ENCODE results near the gene CYB5A.
"Not testable (repeated sequence)": the region's sequence is repeated elsewhere in the genome, so short reads cannot be mapped to it uniquely, and the experiment has no call there.

Gene CYB5A

GRCh38 chr18:74291771-74292540, at the start of gene CYB5A:
Gene CYB5A, minus strand, starts transcription at chr18:74291963. Its CDS starts 88 bp downstream, at chr18:74291875.
- DNase-seq = peak; percentile 98 to 99

DNA sequence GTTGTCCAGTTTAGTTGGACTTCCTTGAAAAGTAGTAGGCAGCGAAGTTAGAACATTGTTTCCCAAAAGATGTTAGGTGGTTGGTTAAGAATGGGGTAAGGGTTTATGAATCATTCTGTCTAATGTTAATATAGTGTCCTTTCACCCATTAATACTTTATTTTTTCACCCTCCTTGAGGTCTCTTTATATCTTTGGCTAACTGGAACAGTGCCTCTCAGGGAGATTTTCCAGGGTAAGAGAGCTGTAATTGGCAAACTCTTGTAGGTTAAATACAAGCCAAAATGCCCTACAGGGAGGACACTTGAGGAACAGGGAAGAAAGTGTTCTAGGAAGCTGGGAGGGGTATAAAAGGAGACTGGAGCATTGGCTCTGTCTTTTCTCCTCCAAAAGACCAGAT, 46.1 kb upstream of the CYB5A start:
- DNase-seq = no peak

DNA sequence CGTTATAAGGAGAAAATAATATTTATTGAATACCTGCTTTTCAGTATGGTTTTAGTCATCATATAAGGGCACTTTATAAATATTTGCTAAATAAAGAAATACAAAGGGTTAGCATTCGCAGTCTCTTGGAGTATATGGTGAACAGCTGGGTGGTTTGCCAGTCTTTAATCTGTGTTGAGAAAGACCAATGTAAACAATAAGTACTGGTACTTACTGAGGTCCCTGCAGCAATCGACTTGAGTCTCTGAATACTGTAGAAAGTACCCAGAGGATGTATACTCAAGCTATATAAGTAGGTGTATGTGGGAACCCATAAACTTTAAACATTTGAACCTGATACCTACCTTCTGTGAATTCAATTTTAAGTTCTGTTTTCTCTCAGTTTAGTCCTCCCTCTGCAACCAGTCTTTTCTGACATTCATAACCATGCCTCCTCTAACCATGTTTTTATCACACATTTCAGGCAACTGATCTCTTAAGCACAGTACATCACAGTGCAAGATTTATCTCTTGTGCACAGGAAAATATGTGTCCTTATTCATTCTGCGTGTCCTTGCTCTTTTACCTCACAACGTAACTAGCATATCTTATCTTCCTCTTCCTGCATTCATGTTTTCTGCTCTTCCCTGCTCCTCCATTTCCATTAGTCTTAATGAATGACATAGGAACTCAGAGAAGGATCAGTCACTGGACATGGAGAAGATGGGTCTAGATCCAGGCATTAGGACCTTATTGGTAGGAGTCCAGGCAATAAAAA, 45.6 kb upstream of the CYB5A start:
- no peak for DNase-seq

- no peak for DNase-seq
These were observed 44.9 kb upstream of the CYB5A start for GRCh38 chr18:74336656-74337055.

DNA sequence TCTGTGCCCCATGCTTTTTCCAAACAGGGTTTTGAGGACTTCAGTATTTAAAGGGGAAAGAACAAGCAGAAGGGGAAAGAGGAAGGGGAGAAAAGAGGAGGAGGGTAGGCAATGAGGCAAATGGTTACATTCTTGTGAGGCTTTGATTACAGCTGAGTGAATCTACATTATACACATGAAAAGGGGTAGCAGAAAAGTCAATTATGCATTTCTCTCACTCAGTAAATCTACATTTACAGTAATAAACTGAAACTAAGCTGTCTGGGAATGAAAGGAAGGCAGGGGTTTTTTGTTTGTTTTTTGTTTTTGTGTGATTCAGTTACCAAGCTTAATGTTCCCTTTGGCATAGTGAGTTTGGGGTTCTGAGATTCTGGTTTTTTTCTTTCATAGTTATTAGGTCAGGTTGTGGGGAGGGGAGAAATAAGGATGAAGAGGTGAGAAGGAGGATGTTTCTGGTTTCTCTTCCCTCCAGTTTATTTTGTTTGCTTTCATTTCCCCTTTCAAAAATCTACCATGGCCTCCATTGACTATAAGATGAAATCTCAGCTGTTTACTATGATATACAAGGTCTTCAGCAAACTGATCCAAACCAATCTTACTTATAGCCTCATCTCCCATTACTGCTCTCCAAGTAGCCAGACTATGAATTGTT, 42.6 kb upstream of the CYB5A start:
- no peak for DNase-seq

GRCh38 chr18:74333091-74333490, 41.3 kb upstream of the CYB5A start:
- DNase-seq = no peak

DNA sequence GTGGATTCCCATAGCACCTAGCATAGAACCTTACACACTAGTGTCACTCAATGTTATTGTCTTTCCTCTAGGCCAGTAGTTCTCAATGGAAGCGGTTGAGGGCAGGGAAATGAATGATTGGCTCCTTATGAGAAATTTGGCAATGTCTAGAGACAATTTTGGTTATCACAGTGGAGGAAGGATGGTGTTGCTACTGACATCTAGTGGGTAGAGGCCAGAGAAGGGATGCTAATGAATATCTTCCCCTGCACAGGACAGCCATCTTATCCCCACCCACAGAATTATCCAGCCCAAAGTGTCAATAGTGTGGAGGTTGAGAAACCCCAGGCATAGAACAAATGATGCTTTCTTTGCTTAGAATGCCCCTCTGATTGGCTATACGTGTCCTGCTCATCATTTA, 39.6 kb upstream of the CYB5A start:
- DNase-seq = no peak

- no peak for DNase-seq
These were observed 38.0 kb upstream of the CYB5A start for GRCh38 chr18:74329688-74330205.

- DNase-seq = no peak
These were observed 36.4 kb upstream of the CYB5A start for GRCh38 chr18:74328206-74328605.

DNA sequence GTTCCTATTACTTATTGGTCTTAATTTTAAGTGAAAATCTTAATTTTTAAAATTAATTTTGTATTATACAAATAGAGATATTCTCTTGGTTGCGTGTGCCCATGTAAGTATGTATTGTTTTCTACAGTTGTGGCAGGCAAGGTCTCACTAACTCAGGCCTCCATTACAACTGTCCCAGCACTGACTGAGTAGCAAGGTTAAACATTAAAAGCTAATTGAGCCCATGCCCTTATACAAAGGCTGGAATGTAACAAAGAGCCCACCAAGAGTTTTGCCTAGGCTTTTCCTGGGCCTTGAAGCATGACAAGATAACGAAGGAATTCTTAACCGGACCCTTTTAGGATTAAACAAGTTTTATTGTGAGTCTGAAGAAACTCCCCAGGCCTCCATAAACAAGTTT, 35.0 kb upstream of the CYB5A start:
- DNase-seq = not testable (repeated sequence)

DNA sequence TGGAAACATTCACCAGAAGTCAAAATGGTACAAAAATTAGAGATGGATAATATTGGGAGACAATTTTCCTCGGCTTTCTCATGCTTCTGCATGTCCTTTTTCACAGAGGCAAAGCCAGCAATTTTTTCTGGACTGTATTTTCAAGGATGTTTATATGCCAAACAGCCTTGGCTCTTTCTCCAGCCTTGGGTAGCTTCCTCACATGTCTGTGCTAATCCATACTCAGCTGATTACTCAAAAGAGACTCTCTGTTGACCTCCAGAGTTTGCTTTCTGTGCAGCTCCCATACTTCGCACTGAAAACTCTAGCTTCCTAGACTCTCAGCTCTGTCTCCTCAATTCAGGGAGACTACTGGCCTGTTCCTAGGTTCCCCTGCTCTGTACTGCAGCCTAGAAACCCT, 34.5 kb upstream of the CYB5A start:
- DNase-seq = no peak

DNA sequence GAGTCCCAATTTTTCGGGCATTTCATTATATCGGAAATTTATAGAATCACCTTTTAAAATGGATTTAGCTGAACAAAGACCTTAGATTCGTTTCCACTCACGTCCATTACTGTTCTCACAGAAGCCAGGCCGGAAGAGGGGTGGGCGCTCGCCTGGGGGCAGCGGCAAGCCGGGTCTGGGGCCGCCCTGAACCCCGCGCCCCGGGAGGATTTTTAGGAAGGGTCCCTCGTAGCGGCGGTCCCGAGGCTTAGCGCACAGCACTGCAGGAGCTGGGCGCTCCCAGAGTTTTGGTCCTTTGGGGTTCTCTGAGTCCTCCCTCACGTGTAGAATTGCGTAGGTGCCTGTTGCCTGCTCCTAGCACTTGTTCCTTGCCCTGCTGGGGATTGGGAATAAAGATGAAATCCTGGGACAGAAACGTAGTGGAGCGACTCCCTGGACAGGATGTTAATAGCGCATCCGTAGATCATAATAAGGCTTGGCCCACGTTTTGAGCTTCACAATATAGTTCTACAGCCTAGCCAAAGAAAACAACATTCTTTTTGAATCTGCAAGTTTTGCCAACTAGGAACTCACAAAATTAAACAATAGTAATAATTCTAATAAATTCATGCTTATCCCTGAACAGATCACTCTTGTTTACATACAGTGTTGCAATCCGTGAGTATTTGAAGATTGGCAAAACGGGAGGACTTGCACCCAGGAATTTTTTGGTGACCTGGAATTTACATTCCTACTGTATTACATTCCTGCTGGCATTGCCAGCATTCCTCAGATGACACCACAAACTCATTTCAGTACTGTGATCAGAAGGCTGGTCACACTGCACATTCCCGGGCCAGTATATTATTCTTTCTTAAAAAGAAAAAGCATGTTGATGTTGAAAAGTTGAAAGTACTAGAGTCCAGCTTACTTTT, 24.8 kb upstream of the CYB5A start:
- DNase-seq = no peak

- no peak for DNase-seq
These were observed 23.9 kb upstream of the CYB5A start, which contains the start of gene C18orf63 for GRCh38 chr18:74315464-74316256. Gene C18orf63, plus strand, starts transcription at chr18:74315839. Its CDS starts 2,027 bp downstream, at chr18:74317866.

- no peak for DNase-seq
These were observed 23.1 kb upstream of the CYB5A start for GRCh38 chr18:74314759-74315463.

DNA sequence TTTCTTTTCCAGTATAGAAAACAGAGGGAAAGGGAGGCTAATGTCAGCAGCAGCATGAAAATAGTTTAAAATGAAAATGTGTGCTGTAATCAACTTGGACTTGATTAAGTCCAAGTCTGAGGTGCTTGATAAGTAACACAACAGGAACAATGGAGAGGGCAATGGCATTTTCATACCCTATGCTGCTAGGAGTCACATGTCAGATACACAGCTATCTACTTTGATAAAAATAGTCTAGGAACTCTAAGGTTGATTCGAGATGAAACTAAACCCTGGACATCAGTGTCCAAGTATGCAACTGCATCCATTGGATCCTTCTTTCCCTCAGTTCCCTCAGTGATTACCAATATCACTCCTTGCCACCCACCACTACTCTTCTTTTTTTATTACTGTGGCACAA, 19.2 kb upstream of the CYB5A start:
- no peak for DNase-seq

DNA sequence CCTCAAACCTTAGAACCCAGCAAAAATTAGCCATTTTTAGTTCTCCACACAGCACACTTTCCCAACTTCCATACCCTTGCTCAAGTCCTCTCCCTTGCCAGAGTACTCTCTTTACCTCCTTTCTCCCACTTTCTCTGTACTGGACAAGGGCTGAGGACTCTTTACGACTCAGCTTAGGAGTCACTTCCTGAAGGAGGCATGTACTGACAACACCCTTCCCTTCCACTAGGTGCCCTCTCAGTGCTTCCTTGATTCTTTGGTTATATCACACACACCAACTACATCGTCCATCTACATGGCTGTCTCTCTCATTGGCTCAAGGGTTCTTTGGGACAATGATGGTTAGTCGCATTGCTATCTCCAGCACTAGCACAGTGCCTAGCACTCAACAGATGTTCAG, 18.6 kb upstream of the CYB5A start:
- peak in 1 of 2 donors; percentile 27 for DNase-seq

- DNase-seq = no peak
These were observed 12.2 kb upstream of the CYB5A start for GRCh38 chr18:74303936-74304335.

DNA sequence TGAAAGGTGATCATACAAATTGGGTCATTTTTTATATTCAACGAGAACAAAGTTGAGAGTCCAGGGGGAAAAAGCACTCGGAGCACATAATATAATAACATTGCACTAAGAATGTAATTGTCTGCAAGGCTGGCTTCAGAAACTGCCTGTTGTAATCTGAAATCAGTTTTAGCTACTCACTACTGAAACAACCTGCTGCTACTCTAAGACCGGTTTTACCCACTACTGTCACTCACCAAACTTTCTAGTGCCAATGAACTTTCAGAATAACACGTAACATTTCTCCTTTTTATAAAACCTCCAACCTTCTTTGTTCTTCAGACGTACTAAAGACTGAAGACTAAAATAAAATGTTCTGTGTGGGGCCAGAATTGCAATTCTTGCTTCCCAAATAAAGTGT, 11.5 kb upstream of the CYB5A start:
- DNase-seq = no peak

GRCh38 chr18:74299746-74300145, 8.0 kb upstream of the CYB5A start:
- DNase-seq = no peak

DNA sequence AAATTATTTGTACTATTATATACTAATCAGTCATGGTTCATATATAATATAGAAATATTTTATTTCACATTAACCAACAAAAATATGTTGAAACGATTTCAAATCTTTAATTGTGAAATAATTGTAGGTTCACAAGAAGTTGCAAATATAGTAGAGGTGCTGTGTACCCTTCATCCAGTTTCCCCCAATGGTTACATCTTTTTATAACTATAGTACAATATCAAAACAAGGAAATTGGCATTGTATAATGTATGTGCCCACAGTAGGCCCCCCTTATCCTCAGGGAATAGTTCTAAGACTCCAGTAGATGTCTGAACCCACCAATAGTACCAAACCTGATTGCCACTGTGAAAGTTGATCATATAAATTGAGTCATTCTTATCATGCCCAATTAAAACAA, 7.4 kb upstream of the CYB5A start:
- no peak for DNase-seq

- no peak for DNase-seq
These were observed 2.8 kb upstream of the CYB5A start for GRCh38 chr18:74294526-74294925.

Measured in CD4-positive, alpha-beta T cell treated with Interferon alpha-2 for 1 hour (primary cell).